GM19467 (cell line): ENCODE data around the gene SPC24.
"Not testable (repeated sequence)": the region's sequence is repeated elsewhere in the genome, so short reads cannot be mapped to it uniquely, and the experiment has no call there.

ENCODE experiments used
- ATAC-seq: cut with Tn5 transposase; IDR thresholded peaks from one replicate; pipeline ENCODE4 v1.9.1; 2021; ENCODE audit warnings: mild to moderate bottlenecking, moderate library complexity; ENCODE audit not compliant: unreplicated experiment

SPC24 gene

GRCh38 chr19:11098327-11098726, 57.3 kb downstream of the SPC24 start:
- ATAC-seq = no peak

- not testable (repeated sequence) for ATAC-seq
These were observed 58.2 kb downstream of the SPC24 start for GRCh38 chr19:11097367-11097766.

- ATAC-seq = peak; percentile 48
These were observed 59.3 kb downstream of the SPC24 start for GRCh38 chr19:11096210-11096841.
